ENCODE results near the gene DCC.

DNA sequence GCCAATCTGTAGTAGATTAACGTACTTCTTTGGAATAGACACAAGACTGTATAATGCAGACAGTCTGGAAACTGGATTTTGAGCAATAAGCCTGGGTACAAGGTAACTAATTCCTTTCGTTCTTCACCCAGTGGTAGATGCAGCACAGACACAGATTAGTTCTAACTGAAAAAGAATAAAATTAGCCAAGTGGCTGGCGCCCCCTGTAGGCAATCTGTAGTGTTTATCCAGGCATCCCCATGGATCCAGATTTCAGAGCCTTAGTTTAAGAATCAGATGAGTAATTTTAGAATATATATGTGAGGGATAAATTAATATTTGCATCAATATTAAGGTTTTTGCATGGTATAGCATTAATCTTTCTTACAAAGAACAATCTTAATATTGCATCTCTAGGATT lies 563.9 kb downstream of the DCC start:
- peak; percentile 39 to 81 (median 60) for TF ChIP-seq CTCF (IDR thresholded peaks at IDR 0.05)
- no peak for TF ChIP-seq POLR2A (IDR thresholded peaks at IDR 0.05)

All from body of pancreas (tissue), 4 donors.